Stimulated activated naive CD4-positive, alpha-beta T cell treated with Interleukin-2 at 50 U/mL for 16 hours (primary cell): ENCODE results near the gene LRPPRC.
"Not testable (repeated sequence)": the region's sequence is repeated elsewhere in the genome, so short reads cannot be mapped to it uniquely, and the experiment has no call there.

Experiments used
- DNase-seq: peaks from one replicate; lab custom pipeline; 2025; lab: John Stamatoyannopoulos, UW

LRPPRC gene

DNA sequence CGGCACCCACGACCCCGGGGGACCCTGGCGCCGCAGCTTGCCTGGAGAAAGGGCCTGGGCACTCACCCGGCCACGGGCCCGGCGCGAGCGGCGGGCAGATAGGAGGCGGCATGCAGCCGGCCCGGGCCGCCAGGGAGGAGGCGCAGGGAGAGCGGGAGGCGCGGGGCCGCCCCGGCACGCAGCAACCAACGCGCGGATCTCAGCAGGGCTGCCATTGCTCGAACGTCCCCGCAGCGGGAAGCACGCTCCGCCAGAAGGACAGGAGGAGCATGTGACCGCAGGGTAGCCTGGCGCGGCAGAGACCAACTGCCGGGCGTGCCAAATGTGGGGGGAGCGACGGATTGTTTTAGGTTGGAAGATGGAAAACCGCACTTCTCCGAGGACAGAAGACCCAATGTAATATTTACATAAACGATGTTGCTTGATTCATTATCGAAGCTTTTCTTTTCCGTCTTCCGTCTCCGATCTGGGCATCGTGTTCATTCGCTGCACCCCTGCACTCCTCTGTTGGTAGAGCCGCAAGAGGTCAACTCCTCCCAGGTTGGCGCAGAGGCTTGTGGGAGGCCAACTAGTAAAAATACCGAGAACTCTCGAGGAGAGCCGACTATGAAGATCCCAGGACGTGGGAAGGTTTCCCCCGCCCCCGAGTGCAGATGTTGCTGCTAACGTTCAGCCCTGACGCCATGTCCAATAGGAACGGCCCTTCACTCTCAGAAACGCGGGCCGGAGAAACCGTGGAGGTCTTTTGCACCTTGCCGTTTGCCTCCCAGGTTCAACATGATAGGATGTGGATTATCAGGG, at the start of gene LRPPRC:
TSS of gene LRPPRC (minus strand) at position 257 of the 801 bp plus-strand sequence. CDS start at position 215, 42 bp downstream.
- DNase-seq, result peak; percentile 90

- no peak for DNase-seq
Observed at GRCh38 chr2:44045061-44045460, 49.3 kb upstream of the LRPPRC start.

DNA sequence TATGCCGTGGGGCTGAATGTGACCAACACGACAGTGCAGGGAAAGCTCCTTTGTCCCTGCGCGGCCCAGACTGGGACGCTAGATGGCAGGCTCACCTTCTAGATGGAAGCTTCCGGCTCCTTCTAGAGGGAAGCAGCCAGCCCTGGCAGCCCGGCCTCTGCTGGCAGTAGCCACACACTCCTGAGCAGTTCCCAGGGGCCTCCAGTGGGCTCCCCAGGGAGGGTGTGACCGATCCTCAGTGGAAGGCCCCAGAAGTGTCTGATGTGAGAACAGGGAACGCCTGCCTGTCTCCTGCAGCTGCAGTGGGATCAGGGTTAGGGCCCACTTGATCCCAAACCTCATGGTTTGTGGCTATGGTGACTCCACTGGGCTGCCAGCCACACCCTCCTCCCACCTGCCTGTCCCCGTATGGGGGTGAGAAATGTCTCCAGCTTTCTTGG, 48.5 kb upstream of the LRPPRC start:
- DNase-seq, result peak; percentile 66

DNA sequence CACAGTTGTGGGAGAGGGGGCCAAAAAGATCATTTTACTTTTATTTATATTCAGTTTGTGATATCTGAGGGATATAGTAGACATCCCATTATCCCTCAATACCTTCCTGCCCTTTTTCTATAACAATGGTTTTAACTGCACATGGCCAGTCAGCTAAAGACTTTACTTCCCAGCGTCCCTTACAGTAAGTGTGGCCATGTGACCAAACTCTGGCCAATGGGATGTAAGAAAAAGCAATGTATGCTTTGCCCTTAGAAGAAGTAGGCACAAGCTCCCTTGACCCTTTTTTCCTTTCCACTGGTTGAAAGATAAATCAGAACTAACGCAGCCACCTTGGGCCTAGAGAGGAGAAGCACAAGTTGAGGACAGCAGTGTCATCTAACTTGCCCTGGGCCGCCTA, 44.6 kb upstream of the LRPPRC start:
- no peak for DNase-seq

- DNase-seq, result no peak
Observed at GRCh38 chr2:44038277-44038676, 42.5 kb upstream of the LRPPRC start.

DNA sequence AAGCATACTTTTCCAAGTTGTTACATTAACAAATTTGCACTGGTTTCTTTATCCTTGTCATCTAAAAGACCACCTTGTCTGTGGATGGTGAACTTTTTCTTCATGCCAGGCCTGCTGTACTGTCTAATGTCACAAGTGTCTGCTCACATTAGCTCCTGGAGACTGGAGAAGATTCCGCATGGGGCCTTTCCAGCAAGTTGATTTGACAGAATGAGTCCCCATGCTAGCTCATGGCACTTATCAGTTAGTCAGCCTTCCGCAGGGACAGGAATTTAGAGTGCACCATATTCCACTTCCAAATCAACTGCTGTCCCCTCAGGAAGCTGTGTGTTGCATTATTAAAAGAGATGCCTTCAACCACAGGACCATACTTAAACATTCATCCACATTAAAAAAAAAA, 41.4 kb upstream of the LRPPRC start:
- DNase-seq, result no peak

DNA sequence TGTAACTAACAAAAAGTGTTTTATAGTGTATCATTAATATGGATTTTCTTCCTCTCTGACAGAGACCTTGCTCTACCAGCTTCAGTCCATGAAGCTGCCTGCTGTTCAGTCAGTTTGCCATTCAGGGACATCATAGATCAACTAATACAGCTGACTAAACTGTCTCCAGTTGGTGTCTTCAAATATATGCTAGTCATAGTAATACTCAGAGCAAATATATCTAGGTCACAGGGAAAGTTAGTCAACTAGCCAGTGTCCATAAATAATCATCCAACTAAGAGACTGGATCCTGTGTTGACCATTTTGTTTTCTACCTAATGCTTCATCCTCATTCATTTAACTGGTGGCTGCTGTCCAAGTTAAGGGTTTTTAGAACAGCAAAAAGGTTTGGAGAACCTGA, 38.2 kb upstream of the LRPPRC start:
- DNase-seq, result no peak

DNA sequence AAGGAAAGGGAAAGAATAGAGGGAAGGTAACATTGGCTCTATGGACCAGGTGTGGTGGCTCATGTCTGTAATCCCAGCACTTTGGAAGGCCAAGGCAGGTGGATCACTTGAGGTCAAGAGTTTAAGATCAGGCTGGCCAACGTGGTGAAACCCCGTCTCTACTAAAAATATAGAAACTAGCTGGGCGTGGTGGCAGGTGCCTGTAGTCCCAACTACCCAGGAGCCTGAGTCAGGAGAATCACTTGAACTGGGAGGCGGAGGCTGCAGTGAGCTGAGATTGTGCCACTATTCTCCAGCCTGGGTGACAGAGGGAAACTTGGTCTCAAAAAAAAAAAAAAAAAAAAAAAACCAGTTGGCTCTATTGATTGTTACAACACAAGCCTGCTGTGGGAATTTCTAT, 31.3 kb upstream of the LRPPRC start:
- DNase-seq, result not testable (repeated sequence)

DNA sequence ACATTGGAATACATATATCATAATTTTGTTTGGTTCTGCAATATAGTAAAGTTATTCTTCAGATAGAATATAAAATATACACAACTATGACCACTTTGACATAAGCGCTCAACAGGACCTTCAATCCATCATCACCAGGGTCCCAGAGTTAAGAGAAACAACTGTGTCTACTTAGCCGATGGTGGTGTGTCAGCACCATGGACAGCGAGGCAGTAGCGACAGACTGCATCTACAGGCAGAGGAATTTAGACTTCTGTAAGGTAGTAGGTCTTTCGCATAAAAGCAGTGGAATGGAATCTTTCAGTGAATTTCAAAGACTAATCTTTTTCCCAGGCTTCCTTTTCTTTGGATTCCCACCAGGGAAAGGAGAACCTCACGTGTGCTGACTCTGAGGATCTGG, 20.5 kb upstream of the LRPPRC start:
- peak; percentile 9 for DNase-seq

DNA sequence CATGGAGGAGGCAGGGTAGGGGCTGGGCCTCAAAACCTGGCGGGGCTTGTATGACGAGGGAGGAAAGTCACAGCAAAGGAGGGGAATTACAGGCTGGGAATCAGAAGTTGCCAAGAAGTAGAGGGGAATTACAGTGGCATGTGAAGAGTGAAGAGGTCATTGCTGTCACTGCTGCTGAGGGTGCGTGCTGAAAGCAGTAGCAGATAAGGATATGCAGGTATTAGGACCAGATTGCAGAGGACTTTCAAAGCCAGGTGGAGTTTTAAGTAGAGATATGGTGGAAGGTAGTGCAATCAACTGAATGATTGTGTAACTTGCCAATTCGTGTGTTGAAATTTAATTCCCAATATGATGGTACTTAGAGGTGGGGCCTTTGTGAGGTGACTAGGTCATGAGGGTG, 19.4 kb upstream of the LRPPRC start:
- no peak for DNase-seq

DNA sequence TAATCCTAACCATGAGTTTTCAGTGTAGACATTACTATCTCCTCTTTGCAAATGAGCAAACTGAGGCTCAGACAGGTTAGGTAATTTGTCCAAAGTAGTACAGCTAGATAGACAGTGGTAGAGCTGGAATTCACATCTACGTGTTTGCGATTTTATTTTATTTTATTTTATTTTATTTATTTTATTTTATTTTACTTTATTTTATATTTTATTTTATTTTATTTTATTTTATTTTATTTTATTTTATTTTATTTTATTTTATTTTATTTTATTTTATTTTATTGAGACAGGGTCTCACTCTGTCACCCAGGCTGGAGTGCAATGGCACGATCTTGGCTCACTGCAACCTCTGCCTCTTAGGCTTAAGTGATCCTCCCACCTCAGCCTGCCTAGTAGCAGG, 17.4 kb upstream of the LRPPRC start:
- DNase-seq, result not testable (repeated sequence)

DNA sequence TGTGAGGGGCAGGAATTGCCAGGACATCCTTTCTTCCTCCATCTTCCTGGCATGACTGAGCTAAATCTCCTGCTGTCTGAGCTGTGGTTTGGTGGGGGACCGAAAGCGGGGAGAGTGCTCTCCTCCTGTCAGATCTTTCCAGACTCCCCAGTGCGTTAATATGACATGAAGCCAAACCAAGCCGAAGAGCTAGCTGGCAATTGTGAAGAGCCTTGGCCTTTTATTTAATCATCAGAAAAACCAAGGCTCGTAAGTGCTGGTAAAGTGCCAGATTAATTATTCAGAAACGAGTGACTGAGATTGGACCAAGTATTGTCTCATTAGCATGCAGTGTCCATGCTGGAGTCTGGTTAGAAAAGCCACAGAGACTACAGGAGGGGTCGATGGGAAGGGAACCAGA, 14.5 kb upstream of the LRPPRC start:
- no peak for DNase-seq

GRCh38 chr2:44009136-44009735, 13.4 kb upstream of the LRPPRC start:
- DNase-seq, result no peak

GRCh38 chr2:44005846-44006245, 10.1 kb upstream of the LRPPRC start:
- DNase-seq, result no peak

GRCh38 chr2:44004735-44005602, 9.2 kb upstream of the LRPPRC start:
- no peak for DNase-seq

GRCh38 chr2:44001716-44002115, 5.9 kb upstream of the LRPPRC start:
- DNase-seq, result no peak

- DNase-seq, result no peak
Observed at GRCh38 chr2:43998263-43998662, 2.5 kb upstream of the LRPPRC start.

DNA sequence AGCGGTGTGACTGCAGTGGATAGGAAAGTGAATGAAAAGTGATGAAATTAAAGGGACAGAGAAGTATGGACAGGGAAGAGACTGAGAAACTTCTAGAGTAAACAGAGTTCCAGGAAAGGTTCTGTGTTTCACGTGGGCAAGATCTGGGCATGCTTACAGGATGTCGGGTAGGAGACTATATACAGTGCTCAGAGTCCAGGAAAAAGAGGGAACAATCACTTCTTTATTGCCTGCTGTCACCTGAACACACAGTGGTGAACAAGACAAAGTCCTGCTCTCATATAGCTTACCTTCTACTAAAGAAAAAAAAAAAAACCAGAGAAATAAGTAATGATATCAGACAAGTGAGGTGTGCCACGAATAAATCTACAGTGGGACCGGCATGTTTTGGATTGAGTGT, 2.4 kb downstream of the LRPPRC start:
- no peak for DNase-seq

DNA sequence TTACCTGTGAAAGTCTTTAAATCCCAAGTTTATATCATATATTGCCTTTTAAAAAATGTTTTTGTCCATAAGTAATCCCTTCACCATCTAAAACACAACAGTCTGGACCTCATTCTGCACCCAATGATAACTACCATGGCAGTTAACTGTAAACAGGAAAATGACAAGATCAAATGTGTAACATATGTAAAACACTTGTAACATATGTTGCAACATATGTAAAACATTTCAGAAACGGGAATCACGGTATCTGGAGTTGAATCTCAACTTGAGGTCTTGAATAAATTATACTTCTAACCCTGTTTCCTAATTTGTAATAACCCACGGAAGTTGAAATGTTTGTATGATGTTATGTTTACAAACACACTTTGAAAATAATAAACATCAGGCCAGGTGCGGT, 6.2 kb downstream of the LRPPRC start:
- no peak for DNase-seq

GRCh38 chr2:43986600-43986999, 9.2 kb downstream of the LRPPRC start:
- DNase-seq, result no peak

GRCh38 chr2:43985359-43985758, 10.4 kb downstream of the LRPPRC start:
- no peak for DNase-seq

GRCh38 chr2:43984533-43984932, 11.3 kb downstream of the LRPPRC start:
- DNase-seq, result no peak

- DNase-seq, result no peak
Observed at GRCh38 chr2:43980902-43981301, 14.9 kb downstream of the LRPPRC start.
